Ecto neural progenitor cell (in vitro differentiated cells): ENCODE measurements around the gene TRIM54.
"Not testable (repeated sequence)": the region's sequence is repeated elsewhere in the genome, so short reads cannot be mapped to it uniquely, and the experiment has no call there.

Source experiments
- DNase-seq: peaks from one replicate; pipeline ENCODE4 v3.0.0-alpha.2; 2018; ENCODE audit warnings: low spot score

The TRIM54 gene

DNA sequence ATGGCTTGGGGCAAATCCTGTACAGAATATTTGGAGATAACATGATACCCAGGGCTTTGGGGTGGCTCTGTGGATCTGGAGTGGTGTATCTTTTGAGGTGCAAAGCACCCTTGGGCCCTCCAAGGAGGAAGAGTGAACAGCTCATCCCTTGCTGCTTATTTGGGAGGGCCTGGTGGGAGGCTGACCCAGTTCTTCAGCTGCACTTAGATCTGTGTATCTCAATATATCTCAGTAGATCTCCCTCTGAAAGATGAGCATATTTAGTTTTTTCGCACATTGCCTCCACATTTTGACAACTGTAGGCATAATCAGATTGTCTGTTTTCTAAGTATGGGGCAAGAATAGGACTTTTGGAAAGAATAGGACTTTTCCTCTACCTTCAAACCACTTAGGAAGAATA, 2.8 kb downstream of the TRIM54 start:
- DNase-seq, result no peak

- DNase-seq, result no peak
Observed at GRCh38 chr2:27285481-27285880, 3.3 kb downstream of the TRIM54 start.

GRCh38 chr2:27288610-27289009, 6.4 kb downstream of the TRIM54 start:
- DNase-seq, result no peak

- DNase-seq, result no peak
Observed at GRCh38 chr2:27290549-27290948, 8.3 kb downstream of the TRIM54 start.

DNA sequence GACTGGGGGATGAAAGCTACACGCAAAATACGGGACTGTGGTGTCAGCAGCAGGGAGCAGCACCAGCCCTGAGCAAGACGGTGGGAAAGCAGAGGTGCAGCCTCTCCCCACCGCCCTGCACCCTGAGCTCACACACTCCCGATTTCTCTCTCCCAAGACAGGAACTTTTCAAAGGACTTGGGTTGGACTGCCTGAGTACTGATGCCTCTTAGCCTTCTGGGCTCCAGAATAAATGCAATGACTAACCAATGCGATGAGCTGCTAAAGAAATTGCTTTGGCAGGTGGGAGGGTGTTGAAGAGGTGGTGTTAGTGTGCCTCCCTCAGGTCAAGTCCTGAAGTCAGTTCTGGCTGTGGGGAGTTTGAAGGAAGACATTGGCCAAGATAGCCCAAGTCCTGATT, 9.6 kb downstream of the TRIM54 start:
- no peak for DNase-seq

DNA sequence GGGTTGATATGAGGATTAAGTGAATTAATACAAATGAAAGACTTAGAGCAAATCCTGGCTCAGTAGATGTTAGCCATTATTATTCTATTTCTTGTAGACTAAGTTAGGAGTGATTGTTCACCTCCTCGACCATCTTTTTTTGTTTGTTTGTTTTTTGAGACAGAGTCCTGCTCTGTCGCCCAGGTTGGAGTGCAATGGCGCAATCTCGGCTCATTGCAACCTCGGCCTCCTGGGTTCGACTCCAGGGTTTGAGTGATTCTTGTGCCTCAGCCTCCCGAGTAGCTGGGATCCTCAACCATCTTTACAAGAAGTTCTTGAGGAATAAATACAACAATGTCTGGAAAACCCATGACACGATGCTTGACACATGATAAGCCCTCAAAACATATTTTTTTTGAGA, 12.7 kb downstream of the TRIM54 start:
- no peak for DNase-seq

GRCh38 chr2:27296481-27296880, 14.3 kb downstream of the TRIM54 start:
- DNase-seq, result no peak

DNA sequence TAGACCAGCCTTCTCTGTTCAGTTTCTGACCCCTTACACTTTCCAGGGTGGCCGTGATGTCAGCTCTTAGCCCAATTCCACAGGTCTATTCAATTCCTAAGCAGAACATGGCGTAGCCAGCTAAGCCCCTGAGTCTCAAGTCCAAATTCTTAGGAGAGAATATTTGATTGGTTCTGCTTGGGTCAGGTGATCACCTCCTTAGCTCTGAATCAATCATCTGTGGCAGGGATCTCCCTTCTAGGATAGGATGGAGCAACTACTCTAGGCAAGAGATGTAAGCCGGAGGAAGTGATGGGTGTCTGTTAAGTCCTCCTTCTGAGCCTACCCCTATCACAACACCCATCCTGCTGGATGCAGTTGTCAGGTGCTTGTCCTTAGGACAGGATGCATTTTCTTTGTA, 15.0 kb downstream of the TRIM54 start:
- DNase-seq, result no peak

GRCh38 chr2:27298391-27299080, 16.3 kb downstream of the TRIM54 start:
- DNase-seq, result no peak

DNA sequence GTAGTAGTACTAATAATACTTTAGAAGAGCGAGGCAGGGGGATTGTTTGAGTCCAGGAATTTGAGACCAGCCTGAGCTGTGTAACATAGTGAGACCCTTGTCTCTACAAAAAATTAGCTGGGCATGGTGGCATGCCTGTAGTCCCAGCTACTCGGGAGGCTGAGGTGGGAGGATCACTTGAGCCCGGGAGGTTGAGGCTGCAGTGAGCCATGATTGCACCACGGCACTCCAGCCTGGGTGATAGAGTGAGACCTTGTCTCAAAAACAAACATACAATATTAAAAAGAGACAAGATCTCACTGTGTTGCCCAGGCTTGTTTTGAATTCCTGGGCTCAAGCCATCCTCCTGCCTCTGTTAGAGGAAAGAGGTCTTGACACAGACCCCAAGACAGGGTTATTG, 18.4 kb downstream of the TRIM54 start:
- DNase-seq, result not testable (repeated sequence)

GRCh38 chr2:27303093-27304025, 21.1 kb downstream of the TRIM54 start:
- DNase-seq, result no peak

DNA sequence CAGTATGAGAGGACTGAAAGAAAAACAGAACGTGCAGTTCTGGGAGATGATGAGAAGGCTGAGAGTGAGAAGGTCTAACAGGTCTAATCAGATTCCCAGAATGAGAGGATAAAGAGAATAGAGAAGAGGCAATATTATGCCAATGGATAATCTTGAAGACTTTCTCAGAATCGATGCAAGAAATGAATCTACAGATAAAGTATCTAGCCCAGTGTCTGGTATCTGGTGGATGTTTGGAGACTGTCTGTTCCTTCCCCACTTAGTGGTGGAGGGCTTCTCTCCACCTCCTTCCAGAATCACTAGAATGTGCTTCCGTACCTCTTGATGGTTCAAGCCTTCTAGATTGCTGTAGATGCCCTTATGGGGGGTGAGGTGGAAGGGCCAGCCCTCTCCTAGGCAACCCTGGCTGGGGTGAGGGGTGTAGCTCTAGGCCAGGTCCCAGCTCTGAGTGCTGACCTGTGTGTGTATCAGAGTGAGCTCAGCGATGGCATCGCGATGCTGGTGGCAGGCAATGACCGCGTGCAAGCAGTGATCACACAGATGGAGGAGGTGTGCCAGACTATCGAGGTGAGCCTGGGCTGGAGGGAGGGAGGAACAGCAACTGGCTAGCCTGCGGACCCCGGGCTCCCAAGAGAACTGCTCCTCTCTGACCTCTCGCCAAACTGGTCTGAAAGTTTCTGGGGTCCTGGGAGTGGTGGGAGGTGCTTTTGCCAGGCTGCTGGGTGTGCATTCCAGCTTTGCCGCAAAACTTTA, 22.4 kb downstream of the TRIM54 start:
- no peak for DNase-seq

DNA sequence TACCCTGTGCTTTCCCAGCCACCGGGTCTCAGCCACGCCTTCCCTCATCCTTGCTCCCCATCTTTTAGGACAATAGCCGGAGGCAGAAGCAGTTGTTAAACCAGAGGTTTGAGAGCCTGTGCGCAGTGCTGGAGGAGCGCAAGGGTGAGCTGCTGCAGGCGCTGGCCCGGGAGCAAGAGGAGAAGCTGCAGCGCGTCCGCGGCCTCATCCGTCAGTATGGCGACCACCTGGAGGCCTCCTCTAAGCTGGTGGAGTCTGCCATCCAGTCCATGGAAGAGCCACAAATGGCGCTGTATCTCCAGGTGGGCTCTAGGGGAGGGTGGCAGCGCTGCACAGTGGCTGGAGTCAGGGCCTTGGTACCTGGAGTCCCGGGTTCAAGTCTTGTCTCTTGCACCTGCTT, 23.3 kb downstream of the TRIM54 start:
- no peak for DNase-seq

- DNase-seq, result no peak
Observed at GRCh38 chr2:27306136-27306535, 23.9 kb downstream of the TRIM54 start.

- DNase-seq, result peak; percentile 50
Observed at GRCh38 chr2:27306573-27307286, 24.5 kb downstream of the TRIM54 start.

DNA sequence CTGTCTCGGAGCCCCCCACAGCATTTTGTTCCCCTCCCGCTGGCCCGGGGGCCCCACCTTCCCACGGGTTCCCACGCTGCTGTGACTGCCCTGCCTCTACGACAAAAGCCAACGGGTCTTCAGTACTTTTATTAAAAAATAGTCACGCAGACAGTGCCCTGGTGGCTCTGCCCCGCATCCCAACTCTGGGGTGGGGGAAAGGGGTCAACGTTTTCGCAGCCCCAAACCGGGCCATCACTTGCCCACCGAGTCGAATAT, 25.0 kb downstream of the TRIM54 start:
- DNase-seq, result no peak

GRCh38 chr2:27307545-27308358, 25.5 kb downstream of the TRIM54 start:
- DNase-seq, result peak; percentile 51

DNA sequence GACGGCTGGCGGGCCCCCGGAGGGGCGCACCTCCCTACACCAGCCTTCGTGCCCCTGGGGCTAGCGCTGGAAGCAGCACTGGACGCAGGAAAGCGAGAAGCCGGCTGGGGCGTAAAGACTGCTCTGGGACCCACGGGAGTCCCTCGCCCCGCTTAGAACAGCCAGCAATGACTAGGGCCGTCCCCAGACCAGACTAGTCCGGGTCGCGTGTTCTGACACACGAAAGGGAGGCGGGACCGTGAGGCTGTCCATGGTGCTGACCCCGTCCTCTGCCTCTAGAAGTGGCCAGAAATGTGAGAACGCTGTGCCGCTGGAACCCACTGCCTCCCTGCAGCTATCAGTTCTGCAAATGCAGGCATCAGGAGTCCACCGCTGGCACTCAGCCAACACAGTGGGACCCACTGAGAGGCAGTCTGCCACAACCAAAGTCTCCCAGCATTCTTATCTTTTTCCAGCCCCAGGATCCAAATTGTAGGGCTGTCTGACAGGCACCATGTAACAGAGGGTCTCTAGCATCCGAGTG, 26.2 kb downstream of the TRIM54 start, which contains the start of gene UCN:
Gene UCN (minus strand): TSS at position 87 of the 523 bp plus-strand sequence. CDS start 550 bp downstream, outside the sequence.
- DNase-seq, result peak; percentile 84

DNA sequence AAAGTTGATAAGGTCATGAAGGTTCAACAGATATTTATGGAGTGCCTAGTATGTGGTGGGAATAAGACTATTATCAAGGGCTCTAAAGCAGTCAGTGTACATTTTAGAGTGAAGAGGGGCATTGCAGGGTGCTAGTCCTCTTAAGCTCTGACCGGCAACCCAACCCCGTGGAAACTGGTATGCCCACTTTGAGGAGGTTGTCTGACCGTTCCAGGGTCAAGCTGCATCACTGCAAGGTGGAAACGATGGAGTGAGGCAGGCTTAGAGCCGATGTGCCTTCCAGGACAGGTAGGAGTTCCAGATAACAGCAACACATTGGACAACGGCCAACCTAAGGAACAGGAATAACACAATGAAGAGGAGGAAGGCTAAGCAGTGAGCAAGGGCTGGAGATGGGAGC, 27.4 kb downstream of the TRIM54 start:
- DNase-seq, result no peak

GRCh38 chr2:27312152-27312551, 29.9 kb downstream of the TRIM54 start:
- DNase-seq, result no peak
